Suprapubic skin (tissue), 4 donors: ENCODE measurements around the gene DGKB. TPM values are rescaled to one million over a fixed set of nuclear protein-coding genes. Genes with fewer than 3 reads are reported as not detected.

ENCODE experiments used
- DNase-seq, 2 donors: peaks; one replicate each; pipeline ENCODE4 v3.0.0-alpha.2; 2019; ENCODE audit warnings: low spot score in 2 of 2
- H3K27ac ChIP-seq: fragments of 200-600 bp; sonication (generic); one replicate; pipeline ENCODE4 v1.5.1; 2019
- H3K27me3 ChIP-seq: fragments of 200-600 bp; sonication (generic); one replicate; pipeline ENCODE4 v1.5.1; 2019
- H3K36me3 ChIP-seq: fragments of 200-600 bp; sonication (generic); one replicate; pipeline ENCODE4 v1.5.1; 2019
- H3K4me1 ChIP-seq: fragments of 200-600 bp; sonication (generic); one replicate; pipeline ENCODE4 v1.5.1; 2019
- H3K4me3 ChIP-seq: fragments of 200-600 bp; sonication (generic); one replicate; pipeline ENCODE4 v1.5.1; 2019; ENCODE audit warnings: mild to moderate bottlenecking
- H3K9me3 ChIP-seq: fragments of 200-600 bp; sonication (generic); one replicate; pipeline ENCODE4 v1.5.1; 2019
- CTCF ChIP-seq, 2 donors: fragments of 200-600 bp in 1 of 2; fragments of 450-650 bp in 1 of 2; sonication (generic) in 1 of 2; IDR thresholded peaks; one replicate each; pipeline ENCODE4 v1.5.1; 2016 to 2019; ENCODE audit warnings: antibody characterized with exemption in 2 of 2, mild to moderate bottlenecking in 1 of 2, moderate library complexity in 1 of 2
- EP300 ChIP-seq: sonication (generic); formaldehyde crosslinking; IDR thresholded peaks from one replicate; pipeline ENCODE4 v1.6.1; 2017; ENCODE audit warnings: antibody characterized with exemption
- POLR2A ChIP-seq, 2 donors: fragments of 450-650 bp; IDR thresholded peaks; one replicate each; pipeline ENCODE4 v1.6.1; 2017; ENCODE audit warnings: antibody characterized with exemption in 2 of 2, mild to moderate bottlenecking in 2 of 2, moderate library complexity in 2 of 2
- POLR2AphosphoS5 ChIP-seq, 3 donors: sonication (generic); formaldehyde crosslinking; IDR thresholded peaks; one replicate each; pipeline ENCODE4 v1.6.1; 2017; ENCODE audit warnings: antibody characterized with exemption in 3 of 3
- WGBS: methylation state at CpG from one replicate; pipeline ENCODE4 v1.1.5; 2018; 5-methylcytosine and 5-hydroxymethylcytosine counted together
- total RNA-seq, 4 donors: library from RNA; depleted of rRNA; stranded (reverse); fragments of >200 nt; gene quantifications; one replicate each; pipeline ENCODE4 v1.1.0, GENCODE V29; 2016

Gene DGKB
- total RNA-seq, 4 donors from 2014 or later: 0.17 to 0.30 TPM; not detected in 2

GRCh38 chr7:14229047-14229446, 673.5 kb downstream of the DGKB start:
- H3K4me3 ChIP-seq: no peak overlapping the region
- no peaks in the 10 kb centered on the region for H3K36me3 ChIP-seq
- H3K4me1 ChIP-seq: no peaks in the 10 kb centered on the region
- no peaks in the 10 kb centered on the region for H3K9me3 ChIP-seq
- DNase-seq: no peak
- H3K27me3 ChIP-seq: no peaks in the 10 kb centered on the region
- no peak for TF ChIP-seq POLR2A (IDR thresholded peaks at IDR 0.05)
- no peak for TF ChIP-seq CTCF (IDR thresholded peaks at IDR 0.05)
- TF ChIP-seq POLR2AphosphoS5 (IDR thresholded peaks at IDR 0.05): no peak
- no peak for TF ChIP-seq EP300
- H3K27ac ChIP-seq: no peak overlapping the region

GRCh38 chr7:14228341-14228740, 674.2 kb downstream of the DGKB start:
- no peaks in the 10 kb centered on the region for H3K27me3 ChIP-seq
- no peaks in the 10 kb centered on the region for H3K36me3 ChIP-seq
- WGBS: 91% methylated on average over 4 of the region's 4 CpGs
- TF ChIP-seq EP300: no peak
- TF ChIP-seq POLR2A (IDR thresholded peaks at IDR 0.05): no peak
- TF ChIP-seq POLR2AphosphoS5 (IDR thresholded peaks at IDR 0.05): no peak
- no peak overlapping the region for H3K4me3 ChIP-seq
- H3K27ac ChIP-seq: no peak overlapping the region
- no peak for DNase-seq
- no peaks in the 10 kb centered on the region for H3K4me1 ChIP-seq
- no peaks in the 10 kb centered on the region for H3K9me3 ChIP-seq

- TF ChIP-seq POLR2AphosphoS5 (IDR thresholded peaks at IDR 0.05): no peak
- TF ChIP-seq EP300: no peak
- TF ChIP-seq CTCF (IDR thresholded peaks at IDR 0.05): no peak
- no peak for TF ChIP-seq POLR2A (IDR thresholded peaks at IDR 0.05)
- Histone ChIP-seq H3K9me3 (no peaks in the 10 kb centered on the region), H3K4me1 (no peaks in the 10 kb centered on the region), H3K36me3 (no peaks in the 10 kb centered on the region), H3K4me3 (no peak overlapping the region), H3K27ac (no peak overlapping the region), H3K27me3 (no peaks in the 10 kb centered on the region)
- 88% methylated on average over 2 of the region's 2 CpGs for WGBS
- DNase-seq: no peak
Observed at GRCh38 chr7:14226126-14226525, 676.4 kb downstream of the DGKB start.

GRCh38 chr7:14219125-14219524, 683.4 kb downstream of the DGKB start:
- TF ChIP-seq CTCF (IDR thresholded peaks at IDR 0.05): no peak
- no peak for TF ChIP-seq POLR2A (IDR thresholded peaks at IDR 0.05)
- TF ChIP-seq POLR2AphosphoS5 (IDR thresholded peaks at IDR 0.05): no peak
- no peak for TF ChIP-seq EP300
- Histone ChIP-seq H3K9me3 (no peaks in the 10 kb centered on the region), H3K4me3 (no peak overlapping the region), H3K27ac (no peak overlapping the region), H3K36me3 (no peaks in the 10 kb centered on the region), H3K4me1 (no peaks in the 10 kb centered on the region), H3K27me3 (no peaks in the 10 kb centered on the region)
- DNase-seq: no peak

- DNase-seq: no peak
- TF ChIP-seq EP300 (no peak), POLR2AphosphoS5 (IDR thresholded peaks at IDR 0.05) (no peak), POLR2A (IDR thresholded peaks at IDR 0.05) (no peak)
- no peaks in the 10 kb centered on the region for H3K9me3 ChIP-seq
- no peak overlapping the region for H3K4me3 ChIP-seq
- no peaks in the 10 kb centered on the region for H3K27me3 ChIP-seq
- 82% methylated on average over 1 of the region's 1 CpG for WGBS
- H3K4me1 ChIP-seq: no peaks in the 10 kb centered on the region
- H3K27ac ChIP-seq: no peak overlapping the region
- H3K36me3 ChIP-seq: no peaks in the 10 kb centered on the region
Observed at GRCh38 chr7:14218338-14218737, 684.2 kb downstream of the DGKB start.

- Histone ChIP-seq H3K4me3 (no peak overlapping the region), H3K9me3 (no peaks in the 10 kb centered on the region), H3K4me1 (no peaks in the 10 kb centered on the region), H3K36me3 (no peaks in the 10 kb centered on the region), H3K27ac (no peak overlapping the region), H3K27me3 (no peaks in the 10 kb centered on the region)
- WGBS: 57% methylated on average over 1 of the region's 1 CpG
- no peak for DNase-seq
- no peak for TF ChIP-seq CTCF (IDR thresholded peaks at IDR 0.05)
- no peak for TF ChIP-seq POLR2AphosphoS5 (IDR thresholded peaks at IDR 0.05)
- TF ChIP-seq EP300: no peak
- no peak for TF ChIP-seq POLR2A (IDR thresholded peaks at IDR 0.05)
Observed at GRCh38 chr7:14209896-14210484, 692.6 kb downstream of the DGKB start.
